GM19193 (cell line): ENCODE data around the gene UTRN.

Source experiments
- POLR2A ChIP-seq: IDR thresholded peaks from 4 replicates; pipeline ENCODE4 v1.6.1; 2011; ENCODE audit not compliant: insufficient read depth, insufficient read length; ENCODE audit errors: extremely low read depth

The UTRN gene

DNA sequence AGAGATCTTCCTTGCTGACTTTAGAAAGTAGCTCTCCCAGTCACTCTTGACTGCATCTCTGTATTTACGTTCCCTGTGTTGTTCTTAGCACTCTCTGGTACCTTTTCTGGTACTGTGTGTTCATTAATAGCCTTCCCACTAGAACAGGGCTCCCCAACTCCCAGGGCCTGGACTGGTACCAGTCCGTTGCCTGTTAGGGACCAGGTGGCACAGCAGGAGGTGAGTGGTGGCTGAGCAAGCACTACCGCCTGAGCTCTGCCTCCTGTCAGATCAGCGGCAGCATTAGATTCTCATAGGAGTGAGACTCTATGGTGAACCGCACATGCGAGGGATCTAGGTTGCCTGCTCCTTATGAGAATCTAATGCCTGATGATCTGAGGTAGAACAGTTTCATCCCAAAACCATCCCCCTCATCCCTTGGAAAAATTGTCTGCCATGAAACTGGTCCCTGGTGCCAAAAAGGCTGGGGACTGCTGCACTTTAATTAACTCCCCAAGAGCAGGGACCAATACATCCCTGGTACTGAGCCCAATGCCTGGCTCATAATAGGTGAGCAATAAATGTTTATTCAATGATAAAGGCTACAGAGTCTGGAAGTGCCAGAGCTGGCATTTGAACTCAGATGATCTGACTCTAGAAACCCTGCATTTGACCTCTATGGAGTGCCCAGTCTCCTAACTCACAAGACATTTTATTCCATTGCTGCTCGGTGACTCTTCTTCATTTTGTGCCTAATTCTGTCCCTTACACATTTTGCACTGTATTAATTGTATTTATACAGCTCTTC, 11.0 kb downstream of the UTRN start:
- TF ChIP-seq POLR2A, result no peak

DNA sequence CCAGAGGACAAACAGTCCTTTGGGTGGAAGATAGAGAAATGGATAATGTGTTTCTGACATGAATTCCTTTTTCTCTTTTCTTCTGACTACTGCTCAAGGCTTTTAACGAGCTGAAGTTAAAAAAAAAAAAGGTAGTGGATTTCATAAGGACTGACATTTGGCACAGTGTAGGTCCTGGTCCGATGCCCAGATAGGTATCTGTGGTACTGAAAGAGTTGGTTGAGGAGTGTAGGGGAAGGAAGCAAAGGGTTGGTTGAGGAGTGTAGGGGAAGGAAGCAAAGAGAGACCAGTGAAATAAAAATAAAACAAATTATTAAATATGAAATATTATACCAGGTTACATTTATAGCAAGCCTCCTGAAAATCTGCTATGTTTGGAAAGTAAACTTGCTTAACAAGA, 11.8 kb downstream of the UTRN start:
- no peak for TF ChIP-seq POLR2A

DNA sequence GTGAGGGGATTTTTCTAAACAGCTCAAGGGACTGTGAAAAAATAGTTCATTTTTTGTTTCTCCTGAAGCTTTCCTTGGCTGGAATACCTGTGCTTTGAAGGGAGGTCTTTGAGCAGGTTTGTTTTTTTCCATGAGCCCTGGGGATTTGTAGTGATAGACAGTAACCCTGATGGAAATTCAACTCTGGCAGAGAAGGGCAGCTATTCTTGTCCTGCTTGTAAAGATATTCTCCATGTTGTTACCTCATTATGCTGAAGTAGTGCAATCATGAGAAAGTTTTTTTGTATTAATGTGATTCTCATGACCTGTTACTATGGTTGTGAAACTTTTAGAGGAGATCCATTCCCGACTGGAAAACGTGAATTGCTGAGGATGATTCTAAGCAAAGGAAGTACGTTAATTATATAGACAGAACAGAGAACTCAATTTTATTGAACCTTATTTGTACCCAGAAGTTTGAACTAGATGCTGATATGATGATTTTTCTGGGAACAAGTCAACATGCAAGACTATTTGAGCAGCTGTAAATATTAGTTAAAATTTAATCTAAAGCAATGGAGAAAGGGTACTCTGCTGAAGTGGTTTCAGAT, 12.5 kb downstream of the UTRN start:
- no peak for TF ChIP-seq POLR2A

DNA sequence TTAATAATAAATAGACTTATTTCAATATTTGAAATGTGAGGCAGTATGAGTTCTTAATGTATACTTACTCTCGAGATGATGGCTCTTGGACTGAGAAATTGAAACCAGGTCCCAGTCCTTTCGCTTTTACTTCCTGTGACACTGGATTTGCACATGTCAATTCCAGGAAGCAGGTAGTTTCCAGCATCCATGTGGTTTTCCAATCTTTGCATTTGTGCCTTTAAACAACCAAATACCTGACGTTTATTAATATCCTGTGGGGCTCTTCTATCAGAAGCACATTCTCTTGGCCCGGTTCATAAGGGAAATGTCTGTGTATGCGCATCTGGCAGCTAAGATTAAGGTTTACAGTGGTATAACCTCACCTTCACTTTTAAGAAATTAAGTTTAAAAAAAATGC, 13.1 kb downstream of the UTRN start:
- TF ChIP-seq POLR2A, result no peak

DNA sequence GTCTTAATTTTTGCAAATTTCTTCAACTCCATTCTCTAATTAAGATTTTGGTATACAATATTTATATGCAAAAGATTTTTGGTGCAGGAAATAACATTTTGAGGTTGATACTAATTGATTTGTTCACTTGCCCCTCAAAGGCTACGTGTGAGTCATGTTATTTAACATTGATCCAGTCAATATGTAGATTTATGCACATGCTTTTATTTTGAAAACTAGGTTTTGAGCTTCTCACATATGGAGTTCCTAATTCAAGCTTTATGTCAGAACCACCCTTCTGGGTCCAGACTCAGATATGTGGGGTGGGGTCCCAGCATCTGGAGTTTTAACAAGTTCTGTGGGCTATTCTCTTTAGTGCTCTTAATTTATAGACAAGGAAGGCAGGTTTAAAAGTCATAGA, 13.8 kb downstream of the UTRN start:
- no peak for TF ChIP-seq POLR2A

DNA sequence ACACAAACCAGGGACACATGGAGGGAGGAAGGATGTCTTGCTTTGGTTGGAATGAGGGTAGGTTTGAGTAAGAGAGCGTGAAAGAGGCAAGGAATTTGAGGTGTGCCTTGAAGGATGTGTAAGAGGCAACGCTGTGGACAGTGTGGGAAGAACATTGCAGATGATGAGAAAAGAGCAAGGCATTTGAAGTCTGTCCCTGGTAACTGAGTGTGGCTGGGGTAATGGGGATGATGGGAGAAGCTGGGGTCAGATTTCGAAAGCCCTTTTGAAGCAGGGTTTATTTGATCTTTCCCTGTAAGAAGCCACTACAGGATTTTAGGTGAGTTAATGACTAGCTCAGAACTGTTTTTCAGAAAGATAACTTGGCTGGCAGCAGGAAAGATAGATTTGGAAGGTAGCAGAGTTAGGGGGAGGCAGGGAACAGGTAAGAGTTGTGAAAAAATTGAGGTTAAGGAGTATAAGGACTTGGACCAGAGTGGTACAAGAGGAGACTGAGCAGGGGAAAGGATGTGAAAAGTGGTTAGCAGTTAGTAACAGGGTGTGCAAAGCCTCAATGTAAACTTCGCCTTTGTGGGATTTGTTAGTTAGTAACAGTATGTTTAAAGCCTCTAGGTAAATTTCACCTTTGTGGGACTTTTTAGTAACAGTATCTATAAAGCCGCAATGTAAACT, 17.7 kb downstream of the UTRN start:
- TF ChIP-seq POLR2A, result no peak

DNA sequence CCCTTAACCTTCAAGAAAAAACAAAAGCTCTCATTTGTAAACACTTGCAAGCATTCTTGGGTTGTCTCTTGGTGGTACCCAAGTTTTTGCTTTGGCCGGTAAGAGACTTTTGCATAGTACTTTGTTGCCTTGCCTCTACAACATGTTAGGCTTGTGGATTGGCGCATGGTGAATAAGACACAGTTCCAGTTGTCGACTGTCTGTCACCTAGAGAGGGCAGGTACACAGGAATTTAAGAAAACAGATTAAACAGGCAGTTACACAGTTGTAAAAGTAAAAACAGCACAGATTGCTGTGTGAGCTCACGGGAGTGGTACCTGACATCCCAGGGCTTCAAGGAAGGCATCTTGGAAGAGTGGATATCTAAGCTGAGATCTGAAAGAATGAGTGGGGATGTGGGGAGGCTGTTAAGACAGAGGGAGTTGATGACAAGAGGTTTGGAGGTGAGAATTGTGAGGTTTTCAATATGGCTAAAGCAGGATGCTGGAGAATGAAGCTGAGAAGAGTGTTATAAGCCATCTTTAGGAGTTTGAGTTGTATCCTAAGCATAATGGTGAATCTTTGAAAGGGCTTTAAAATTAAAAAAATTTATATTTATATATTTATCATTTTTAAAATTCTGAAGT, 19.2 kb downstream of the UTRN start:
- no peak for TF ChIP-seq POLR2A

DNA sequence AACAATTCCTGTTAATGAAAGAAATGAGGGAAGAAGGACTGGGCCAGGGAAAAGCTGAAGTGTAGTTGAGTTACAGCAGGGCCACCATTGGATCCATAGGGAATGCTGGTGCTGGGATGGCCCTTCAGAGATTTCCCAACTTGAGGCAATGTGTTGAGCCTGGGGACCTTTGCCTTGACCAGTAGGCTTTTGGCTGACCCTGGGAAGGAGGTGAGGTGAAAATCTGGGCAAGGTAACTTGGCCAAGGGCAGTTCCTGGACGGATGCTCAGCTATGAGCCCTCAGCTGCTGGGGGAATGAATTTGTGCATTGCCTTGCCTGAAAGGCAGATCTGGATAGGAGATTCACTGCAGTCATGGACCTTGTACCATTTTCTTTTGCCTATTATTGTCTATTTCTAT, 20.4 kb downstream of the UTRN start:
- no peak for TF ChIP-seq POLR2A

DNA sequence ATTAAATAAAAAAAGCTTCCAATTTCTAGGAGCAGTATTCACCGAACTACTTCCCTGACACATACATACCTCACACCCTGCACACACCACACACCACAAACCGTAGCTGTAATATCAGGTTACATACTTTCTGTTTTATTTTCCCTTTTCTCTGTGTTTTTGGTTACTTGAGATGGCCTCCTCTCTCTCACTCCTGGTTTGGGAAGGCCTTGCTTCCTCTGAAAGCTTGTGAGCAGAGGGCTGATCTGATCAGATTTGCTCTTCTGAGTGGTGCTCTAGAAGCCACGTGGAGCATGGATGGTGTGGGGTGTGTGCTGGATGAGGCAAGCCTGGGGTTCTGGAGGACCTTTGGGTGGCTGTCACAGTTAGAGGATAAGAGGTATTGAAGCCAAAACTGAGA, 20.9 kb downstream of the UTRN start:
- no peak for TF ChIP-seq POLR2A

DNA sequence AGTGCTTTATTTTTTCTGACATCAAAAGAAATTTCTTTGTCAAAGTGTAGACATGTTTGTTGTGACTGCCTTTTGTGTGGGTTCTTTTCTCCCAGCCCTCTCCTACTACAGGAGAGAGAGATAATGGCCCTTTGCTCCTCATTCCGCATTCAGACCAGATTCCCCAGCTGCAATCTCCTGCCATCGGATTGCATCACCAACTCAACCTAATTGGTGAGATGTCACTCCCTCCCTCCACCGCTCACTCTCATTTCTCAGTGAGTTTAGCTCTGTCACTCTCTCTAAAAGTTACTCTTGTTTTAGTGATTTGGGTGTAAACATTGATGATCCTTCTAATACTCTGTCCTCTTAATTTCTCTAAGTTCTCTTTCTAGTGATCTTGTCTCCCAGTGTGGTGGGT, 22.7 kb downstream of the UTRN start:
- TF ChIP-seq POLR2A, result no peak

DNA sequence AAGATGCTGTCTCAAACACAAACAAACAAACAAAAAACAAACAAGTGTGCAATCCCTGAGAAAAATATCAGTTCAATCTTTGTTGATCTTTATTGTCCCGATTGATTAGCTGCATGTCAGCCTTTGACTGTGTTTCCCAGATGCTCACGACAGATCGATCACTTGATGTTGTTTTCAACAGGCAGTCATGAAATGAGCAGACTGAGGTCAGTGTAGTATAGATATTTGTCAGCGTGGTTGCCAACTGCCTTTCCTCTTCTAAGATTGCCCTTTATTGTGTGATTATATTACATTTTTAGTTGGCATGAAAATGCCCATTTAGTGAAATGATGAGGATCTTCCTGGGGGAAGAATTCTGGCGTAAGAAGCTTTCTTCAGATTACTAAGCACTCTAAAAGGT, 25.6 kb downstream of the UTRN start:
- TF ChIP-seq POLR2A, result no peak

DNA sequence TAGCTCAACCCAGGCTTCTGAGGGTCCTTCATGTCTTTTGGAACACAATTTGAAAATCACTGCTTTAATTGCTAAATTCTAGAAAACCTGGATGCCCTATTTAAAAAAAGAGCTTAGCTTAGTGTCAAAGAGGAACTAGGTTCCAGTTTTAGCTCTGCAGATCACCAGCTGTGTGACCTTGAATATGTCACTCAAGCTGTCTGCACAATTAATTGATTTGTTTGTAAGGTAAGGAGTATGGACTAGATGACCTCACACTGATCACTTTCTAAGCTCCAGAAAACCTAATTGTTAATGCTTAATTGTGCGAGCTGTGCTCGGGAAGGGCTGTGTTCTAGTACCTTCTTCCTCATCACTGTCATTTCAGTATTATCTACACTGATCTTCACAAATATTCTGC, 26.2 kb downstream of the UTRN start:
- no peak for TF ChIP-seq POLR2A

DNA sequence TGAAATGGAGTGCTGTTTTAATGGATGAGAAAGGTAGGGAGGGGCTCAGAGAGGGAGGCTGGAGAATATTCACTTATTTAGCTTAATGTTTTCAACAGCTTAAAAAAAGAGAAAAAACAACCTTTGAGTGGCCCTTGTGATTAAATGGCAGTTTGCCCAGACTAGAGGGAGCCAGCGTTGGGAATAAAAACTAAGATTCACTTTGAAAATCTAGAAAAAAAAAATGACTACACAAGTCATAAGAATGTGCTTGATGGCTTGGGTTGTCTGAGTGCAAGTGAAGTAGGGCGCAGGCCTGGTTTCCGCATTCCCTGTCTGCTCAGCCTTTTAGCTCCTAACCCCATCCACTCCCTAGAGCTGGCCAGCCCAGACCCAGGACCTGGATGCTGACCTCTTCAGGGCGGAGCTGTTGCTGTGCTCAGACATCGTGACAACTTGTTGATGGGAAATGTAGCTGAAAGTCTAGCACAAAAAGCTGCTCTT, 28.9 kb downstream of the UTRN start:
- TF ChIP-seq POLR2A, result no peak

DNA sequence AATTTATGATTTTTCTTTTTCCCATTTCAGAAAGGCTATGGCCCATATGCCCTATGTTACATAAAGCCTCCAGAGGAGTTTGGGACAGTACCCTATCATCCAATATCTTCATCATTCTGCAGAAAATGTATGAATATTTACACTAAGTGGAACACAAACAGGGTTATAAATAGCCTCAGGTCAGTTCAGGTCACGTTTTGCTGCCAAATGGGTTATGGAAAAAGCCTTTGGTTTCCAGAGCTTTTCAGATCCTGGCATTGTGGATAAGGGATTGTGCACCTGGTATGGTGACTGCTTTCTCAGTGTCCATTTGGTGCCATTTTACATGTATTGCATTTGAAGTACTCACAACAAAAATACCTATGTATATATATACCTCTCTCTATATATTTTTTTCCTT, 29.4 kb downstream of the UTRN start:
- no peak for TF ChIP-seq POLR2A

DNA sequence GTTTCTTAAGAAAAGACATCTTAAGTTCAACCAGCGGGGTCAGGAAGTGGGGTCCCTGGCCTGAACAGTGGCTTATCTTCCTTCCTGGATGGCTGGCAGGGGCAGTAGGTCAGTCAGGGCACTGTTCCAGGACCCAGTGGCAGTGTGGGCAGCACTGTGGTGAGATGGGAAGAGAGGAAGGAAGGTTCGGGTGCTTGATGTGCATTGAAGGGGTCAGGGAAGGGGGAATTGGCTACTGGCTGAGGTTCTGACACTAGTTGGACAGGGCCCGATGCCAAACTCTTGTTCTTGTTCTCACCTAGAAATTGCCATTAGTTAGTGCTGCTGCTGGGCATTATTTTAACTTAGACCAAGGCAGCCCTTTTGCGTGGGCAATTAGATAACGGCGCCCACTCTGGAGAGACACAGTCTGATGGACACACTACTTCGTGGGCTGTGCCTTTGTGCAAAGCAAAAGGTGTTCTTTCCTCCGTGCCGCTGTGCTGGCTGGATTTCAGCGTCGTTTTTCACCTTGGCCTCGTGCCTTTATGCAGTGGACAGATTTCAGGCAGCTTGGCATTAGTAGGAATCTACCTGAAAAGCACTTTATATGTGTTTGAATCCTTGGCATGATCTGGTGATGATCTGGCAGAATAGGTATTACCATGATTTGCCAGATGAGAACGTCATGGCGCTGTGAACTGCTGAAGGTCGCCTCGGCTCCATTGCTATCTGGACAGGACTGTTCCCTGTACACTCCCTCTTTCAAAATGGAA, 30.3 kb downstream of the UTRN start:
- no peak for TF ChIP-seq POLR2A
